Activated effector memory CD4-positive, alpha-beta T cell treated with Interleukin-2 at 50 U/mL for 16 hours (primary cell): ENCODE measurements around the gene AMH.

Experiments used
- DNase-seq: peaks from one replicate; pipeline ENCODE4 v3.0.0-alpha.2; 2020

AMH gene

DNA sequence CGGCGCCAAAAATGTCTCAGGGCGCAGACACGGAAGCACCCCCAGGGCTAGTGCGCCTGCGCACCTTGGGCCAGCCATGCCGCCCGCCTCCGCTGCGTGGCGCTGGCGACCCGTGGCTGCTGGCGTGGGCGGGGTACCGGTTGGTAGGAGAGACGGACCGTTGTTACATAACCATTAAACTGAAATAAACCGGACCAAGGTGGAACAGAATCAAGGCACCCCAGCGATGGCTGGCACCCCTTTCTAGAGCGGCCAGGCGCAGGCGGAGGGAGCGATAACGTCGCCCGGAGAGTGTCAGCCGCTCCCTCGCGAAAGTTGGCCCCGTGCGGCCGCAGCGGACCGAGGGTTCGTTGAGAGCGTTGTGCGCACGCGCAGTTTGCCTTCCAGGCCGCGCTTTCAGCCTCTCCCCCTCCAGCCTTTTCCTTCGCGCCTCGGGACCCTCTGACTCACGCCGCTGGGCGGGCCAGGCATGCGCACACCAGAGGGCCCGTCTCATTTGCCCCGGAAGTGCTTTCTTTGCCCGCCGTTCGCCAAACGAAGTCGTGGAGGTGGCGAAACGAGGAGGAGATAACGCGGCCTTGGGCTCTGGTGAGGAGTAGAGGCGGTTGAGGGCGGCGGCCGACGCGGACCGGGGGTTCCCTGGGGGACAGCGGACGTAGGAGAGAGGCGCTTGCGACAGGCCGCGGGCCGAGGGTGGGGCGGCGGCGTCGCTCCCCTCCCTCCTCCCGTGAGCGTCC, 12.6 kb upstream of the AMH start, which contains the start of the genes PLEKHJ1 and SF3A2:
PLEKHJ1 (minus strand) TSS at position 16 of the 737 bp plus-strand sequence. CDS start 81 bp downstream, outside the sequence.
SF3A2 (plus strand) TSS at position 511 of the 737 bp plus-strand sequence. CDS start 6,595 bp downstream, outside the sequence.
- peak; percentile 98 for DNase-seq

DNA sequence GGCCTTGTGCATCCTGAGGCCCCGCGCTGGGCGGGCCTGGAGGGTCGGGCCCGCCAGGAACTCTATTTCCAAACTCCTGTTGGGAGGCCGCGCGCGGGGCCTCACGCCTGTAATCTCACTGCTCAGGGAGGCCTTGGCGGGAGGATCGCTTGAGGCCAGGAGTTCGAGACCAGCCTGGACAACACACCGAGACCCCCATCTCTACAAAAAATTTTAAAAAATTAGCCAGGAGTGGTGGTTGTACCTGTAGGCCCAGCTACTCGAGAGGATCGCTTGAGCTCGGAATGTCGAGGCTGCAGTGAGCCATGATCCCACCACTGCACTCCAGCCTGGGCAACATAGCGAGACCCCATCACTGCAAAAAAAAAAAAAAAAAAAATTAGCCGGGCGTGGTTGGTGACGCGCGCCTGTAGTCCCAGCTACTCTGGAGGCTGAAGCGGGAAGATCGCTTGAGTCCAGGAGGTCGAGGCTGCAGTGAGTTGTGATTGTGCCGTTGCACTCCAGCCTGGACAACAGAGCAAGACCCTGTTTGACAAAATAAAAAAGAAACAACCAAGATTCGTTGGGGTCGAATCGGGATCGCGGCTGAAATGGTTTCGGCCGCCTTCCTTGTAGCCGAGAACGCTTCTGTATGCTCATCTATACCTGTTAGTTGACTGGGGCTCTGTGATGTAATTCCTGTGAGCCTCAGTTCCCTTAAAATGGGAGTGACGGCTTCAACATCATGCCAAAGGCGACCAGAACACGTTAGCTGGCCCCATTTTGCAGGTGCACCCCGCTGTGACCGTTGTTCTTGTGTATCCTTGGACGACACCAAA, 11.9 kb upstream of the AMH start:
- DNase-seq, result no peak

DNA sequence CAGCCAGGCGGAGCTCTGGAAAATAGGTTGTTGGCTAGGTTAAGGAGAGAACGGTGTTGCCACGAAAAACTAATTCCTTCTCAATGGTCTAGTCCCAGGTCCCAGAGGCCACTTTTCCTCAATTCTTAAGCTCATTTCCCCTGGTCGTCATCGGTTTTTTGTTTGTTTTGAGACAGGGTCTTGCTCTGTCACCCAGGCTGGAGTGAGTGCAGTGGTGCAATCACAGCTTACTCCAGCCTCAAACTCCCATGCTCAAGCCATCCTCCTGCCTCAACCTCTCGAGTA, 11.3 kb upstream of the AMH start:
- no peak for DNase-seq

DNA sequence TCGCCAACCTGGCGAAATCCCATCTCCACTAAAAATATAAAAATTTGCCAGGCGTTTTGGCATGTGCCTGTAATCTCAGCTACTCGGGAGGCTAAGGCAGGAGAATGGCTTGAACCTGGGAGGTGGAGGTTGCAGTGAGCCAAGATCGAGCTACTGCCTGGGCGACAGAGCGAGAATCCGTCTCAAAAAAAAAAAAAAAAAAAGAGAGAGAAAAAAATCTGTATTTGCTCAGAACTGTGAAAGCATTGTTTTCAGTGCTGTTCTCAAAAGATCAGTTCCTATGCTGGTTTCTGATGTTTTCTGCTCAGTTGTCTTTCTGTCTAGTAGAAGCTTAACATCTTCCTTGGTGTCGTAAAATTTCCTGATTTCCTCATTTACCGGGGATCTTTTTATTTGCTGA, 9.9 kb upstream of the AMH start:
- DNase-seq, result no peak

DNA sequence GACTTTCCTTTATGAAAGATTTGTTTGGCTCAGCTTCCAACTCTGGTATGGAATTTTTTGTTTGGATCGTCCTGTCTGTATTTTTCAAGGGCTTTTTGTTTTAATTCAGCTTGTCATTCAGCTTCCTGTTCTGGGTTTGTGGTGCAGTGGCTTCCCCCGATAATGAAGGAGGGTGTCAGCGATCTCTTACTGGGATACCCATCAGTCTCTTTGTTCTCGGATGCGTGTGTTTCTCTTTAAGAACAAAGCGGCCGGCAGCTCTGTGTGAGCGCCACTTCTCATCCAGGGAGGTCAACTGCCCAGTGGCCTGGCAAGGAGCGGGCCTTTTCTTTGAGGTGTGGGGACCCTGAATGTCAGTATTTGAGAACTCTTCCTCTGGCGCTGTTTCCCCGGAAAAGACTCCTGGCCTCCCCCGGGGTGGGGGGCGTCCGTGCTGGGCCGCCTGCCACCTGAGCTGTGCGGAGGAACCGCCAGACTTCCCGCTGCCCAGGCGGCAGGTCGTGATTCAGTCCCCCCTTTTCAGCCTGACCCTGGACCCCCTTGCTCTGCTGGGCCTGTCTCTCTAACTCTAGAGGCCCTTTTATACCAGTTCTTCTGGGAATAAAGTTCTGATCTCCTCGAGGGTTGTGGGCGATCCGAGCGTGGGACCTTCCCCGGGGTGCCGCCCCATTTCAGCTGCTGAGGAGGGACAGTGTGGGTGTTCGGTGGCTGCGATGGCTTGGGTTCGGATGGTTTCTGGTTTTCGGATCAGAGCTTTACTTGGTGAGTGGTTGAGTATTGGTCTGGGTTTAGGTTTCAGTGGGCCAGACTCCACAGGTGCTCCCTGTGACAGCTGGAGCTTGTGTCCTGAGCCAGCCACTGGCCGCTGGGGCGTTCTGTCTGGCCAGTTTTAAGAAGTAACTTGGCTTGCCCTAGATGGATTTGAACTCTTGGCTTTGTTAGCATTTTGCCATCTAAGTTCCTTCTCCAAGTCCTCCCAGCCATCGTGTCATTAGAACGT, 9.1 kb upstream of the AMH start:
- DNase-seq, result no peak

DNA sequence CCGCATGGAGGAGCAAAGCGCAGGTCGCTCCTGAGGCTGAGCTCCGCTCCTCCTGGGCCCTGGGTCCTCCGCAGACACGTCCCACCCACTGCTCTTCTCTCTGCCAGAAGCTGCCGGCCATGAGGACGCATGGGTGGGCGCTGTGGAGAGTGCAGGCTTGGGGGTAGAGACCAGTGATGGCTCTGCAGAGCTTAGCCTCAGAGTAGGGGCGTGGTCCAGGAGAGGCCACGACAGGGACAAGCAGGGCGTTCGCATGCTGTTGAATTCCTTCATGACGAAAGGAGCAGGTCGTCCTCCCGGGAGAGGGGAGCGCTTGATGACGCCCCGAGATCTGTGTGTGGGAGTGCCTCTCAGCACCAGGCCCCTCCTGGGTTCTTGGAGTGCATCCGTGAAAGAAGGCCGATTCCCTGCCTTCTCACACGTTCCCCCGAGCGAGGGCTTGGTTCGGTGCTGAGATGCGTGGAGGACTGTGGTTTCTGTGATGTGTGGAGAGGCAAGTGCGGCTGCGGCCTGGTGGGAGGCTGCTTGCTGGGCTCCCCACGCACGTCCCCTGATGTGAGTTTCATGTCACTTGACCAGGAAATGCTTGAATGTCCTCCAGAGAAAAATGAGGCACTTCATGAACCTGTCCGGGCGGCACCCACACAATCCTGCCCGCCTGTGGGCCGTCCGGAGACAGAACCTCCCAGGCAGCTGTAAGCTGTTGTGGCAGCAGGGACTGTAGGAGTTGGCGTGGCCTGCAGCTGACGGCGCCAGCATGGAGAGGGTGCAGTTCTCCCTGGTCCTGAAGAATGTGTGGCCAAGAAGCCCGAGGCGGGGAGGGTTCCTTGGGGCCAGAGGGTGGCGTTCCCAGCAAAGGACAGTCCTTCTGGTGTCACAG, 8.0 kb upstream of the AMH start:
- DNase-seq, result no peak

DNA sequence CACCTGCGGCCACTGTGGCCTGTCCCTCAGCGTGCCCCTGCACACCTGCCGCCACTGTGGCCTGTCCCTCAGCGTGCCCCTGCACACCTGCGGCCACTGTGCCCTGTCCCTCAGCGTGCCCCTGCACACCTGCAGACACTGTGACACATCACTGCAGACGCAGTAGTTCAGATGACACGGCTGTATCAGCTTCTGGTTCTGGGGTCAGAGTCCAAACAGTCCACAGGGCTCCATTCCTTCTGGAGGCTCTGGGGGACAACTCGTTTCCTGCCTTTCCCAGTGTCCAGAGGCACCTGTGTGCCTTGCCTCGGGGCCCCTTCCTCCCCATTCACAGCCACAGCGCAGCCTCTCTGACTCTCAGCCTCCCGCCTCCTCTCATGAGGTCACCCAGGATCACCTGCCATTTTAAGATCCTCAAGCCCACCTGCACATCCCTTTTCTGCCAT, 7.0 kb upstream of the AMH start:
- DNase-seq, result no peak

DNA sequence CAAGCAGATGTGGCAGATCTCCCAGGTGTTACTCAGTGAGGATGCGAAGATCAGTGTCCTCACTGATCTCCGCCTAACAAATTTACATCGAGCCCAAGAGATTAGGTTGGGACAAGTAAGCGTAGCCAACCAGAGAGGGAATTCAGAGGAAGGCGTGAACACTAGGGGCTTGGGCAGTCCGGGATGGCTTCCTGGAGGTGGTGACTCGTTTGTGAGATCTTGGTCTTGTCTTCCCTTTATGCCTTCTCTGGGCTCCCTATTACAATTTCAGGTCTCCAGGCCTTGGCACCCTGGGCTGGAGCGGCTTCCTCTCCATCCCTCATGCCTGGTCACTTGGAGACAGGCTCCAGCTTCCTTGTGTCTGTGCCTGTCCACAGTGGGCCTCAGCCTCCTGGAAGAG, 6.3 kb upstream of the AMH start:
- no peak for DNase-seq

DNA sequence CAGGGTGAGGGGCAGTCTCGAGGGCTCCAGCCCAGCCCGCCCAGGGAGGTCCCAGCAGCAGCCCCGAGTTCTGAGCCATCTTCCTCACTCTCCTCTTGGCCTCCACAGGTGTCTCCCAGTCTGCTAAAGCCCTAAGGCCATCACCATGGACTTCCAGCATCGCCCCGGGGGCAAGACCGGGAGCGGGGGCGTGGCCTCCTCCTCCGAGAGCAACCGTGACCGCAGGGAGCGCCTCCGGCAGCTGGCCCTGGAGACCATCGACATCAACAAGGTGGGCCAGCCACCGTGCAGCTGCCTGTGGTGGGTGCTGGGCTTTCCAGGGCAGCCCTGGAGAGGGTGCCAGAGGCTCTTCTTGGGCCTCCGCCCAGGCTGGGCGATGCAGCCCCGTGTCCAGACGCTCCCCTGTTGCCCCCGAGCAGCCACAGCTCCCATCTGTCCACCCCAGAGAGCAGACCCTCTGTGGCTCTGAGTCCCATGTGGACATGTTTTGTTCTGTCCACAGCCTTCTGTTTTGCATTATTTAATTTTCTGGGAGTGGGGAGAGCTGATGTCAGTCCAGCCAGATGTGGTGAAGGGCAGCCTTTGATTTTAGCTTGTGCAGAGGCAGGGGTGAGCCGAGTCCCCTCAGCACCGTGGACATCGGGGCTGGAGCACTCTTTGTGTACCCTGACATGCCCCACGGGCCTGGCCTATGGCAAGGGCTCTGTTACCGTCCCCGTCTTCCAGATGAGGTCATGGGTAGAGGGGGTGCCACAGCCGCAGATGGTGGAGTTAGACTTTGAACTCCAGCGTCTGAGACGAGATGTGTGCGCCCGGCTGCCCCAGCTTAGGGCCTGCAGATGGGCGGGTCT, 5.6 kb upstream of the AMH start:
- DNase-seq, result no peak

DNA sequence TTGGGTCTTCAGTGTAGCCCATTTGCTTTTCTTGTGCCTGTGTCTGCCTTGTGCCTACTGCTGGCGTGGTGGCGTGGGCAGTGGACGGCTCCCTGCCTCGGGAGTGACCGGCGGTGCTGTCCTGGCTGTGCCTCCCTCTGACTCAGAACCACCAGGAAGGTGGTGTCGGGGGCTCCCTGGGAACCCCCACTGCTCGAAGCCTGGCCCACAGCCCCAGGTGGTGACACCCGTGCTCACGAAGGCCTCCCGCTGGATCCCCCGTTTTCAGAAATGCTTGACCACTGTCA, 5.1 kb upstream of the AMH start:
- DNase-seq, result no peak

DNA sequence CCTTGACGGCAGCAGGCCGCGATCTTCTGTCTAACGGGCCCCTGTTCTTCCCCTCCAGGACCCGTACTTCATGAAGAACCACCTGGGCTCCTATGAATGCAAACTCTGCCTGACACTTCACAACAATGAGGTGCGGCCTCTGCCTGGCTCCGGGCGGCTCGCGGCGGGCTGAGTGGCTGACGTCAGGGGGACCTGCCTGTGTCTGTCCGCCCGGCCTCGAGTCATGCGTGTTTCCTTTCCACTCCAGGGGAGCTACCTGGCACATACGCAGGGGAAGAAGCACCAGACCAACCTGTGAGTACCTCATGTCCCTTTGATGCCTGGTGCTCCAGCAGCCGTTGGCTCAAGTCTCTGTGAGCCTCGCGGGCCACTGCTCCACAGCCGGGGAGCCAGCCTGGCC, 4.6 kb upstream of the AMH start:
- DNase-seq, result no peak

DNA sequence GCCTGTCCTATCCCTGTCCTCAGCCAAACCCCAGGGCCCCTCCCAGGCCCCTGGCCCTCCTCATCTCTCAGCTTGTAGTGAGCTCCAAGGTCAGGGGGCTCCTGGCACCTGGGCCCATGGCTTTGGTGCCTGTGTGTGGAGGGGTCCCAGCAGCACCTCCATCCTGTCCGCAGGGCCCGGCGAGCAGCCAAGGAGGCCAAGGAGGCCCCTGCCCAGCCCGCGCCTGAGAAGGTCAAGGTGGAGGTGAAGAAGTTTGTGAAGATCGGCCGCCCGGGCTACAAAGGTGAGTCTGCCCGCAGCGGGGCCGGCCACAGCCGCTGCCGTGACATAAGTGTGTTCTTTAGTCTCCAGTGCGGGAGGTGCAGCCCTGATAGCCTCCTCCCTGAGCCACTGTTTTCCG, 3.9 kb upstream of the AMH start:
- DNase-seq, result no peak

DNA sequence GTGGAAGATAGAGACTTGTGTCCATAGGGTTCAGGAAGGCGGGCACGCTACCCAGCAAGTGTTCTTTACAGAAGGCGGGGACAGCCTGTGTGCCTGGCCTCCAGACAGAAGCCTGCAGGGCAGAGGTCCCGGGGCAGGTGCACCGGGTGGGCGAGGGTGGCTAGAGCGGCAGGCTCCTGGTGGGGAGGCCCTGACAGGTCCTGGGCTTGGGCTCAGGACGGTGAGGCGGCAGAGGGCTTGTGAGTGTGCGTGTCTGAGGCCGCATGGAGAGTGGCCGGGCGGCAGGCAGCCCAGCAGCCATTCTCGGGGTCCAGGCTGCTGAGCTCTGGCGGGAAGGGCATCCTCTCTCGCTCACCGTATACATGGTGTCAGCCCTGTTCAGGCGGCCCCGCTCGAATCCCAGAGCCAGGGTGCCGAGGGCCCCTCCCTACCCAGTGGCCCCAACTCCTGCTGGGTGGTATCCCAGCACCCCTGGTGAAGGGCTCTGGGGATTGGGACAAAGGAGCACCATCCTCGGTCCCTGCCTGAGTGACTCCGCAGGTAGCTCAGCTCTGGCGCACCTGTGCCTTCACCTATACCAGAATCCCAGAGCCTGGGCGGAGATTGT, 3.0 kb upstream of the AMH start:
- no peak for DNase-seq

DNA sequence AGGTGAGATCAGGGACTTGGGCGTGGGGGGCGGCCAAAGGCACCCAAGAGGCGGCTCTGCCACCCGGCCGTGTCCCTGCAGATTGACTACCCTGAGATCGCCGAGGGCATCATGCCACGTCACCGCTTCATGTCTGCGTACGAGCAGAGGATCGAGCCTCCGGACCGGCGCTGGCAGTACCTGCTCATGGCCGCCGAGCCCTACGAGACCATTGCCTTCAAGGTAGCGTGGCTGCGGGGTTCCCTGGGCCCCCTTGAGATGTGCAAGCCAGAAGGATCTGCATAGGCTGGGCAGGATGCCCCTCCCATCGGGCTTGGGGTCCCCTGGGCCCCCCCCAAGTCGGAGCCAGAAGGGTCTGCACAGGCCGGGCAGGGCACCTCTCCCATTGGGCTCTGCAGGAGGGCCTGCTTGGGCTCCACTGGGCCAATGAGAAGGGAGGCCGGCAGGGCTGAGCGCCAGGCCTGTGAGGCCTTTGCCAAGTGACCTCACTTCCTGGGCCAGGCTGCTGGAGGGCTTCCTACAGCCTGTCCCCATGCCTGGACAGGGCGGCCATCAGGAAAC, 2.2 kb upstream of the AMH start:
- no peak for DNase-seq

DNA sequence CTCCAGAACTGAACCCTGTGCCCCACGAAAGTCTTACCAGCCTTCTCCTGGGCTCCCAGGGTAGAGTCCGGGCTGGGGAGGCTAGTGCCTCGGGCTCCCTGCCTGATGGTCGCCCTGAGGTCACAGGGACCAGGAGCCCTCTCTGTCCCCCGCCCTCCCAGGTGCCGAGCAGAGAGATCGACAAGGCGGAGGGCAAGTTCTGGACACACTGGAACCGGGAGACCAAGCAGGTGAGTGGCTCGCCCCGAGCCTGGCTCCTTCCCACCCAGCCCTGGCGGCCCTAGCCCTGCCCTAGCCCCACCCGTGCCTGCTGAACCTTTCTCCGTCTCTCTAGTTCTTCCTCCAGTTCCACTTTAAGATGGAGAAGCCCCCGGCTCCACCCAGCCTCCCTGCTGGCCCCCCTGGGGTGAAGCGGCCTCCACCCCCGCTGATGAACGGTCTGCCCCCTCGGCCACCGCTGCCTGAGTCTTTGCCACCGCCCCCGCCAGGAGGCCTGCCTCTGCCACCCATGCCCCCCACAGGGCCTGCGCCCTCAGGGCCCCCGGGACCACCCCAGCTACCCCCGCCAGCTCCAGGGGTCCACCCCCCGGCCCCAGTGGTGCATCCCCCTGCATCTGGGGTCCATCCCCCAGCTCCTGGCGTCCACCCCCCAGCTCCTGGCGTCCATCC, 1.6 kb upstream of the AMH start:
- no peak for DNase-seq

DNA sequence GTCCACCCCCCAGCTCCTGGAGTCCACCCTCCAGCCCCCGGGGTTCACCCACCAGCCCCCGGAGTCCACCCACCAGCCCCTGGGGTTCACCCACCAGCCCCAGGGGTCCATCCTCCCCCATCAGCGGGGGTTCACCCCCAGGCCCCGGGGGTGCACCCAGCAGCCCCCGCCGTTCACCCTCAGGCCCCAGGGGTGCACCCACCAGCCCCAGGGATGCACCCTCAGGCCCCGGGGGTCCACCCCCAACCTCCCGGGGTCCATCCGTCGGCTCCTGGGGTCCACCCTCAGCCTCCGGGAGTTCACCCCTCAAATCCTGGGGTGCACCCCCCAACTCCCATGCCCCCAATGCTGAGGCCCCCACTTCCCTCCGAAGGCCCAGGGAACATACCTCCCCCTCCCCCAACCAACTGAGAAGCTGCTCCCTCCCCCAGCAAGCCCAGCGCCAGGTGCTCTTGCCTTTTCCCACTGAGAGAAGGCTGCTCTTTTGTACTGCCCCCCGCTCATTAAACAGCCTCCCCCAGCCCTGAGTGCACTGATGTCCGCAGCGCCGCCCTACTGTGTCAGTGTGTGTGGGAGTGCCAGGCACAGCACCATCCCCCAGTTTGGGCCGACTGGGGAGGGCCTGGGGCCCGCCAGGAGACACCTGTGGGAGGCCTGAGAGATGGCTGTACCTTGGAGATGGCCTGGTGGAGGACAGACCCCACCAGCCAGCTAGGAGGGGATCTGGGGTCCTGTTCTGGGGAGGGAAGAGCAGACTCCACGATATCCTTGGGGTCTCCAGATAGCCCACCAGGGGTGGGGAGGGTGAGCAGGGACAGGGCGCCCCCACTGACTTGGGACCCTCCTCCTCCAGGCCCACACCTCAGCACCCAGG, 750 bp upstream of the AMH start:
- no peak for DNase-seq

DNA sequence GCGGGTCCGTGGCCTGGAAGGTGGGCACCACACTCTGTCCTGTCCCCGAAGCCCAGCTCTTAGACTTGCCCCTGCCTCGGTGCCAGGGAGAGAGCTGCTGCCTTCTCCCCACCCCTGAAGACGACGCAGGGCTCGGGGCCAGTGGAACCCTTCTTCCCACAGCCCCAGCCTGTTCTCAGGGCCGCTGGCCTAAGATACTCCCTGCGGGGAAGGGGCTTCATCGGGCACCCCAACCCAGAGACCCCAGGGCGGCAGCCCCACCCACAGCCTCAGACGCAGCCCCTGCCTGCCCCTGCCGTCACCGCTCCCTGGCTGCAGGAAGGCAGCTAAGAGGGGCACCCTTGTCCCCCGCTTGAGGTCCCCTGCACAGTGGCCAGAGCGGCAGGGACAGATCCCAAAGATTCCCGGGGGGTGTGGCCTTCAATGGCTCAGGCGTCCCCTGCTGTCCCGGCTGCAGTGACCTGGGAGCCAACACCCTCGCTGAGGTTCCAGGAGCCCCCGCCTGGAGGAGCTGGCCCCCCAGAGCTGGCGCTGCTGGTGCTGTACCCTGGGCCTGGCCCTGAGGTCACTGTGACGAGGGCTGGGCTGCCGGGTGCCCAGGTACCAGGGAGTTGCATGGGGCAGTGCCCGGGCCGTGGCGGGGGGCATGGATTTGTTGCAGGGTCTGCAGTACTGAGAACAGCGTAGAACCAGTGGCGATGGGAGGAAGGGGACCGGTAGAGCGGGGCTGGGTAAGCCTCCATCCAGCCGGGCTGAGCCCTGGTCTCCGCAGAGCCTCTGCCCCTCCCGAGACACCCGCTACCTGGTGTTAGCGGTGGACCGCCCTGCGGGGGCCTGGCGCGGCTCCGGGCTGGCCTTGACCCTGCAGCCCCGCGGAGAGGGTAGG, 1.0 kb downstream of the AMH start:
- no peak for DNase-seq

DNA sequence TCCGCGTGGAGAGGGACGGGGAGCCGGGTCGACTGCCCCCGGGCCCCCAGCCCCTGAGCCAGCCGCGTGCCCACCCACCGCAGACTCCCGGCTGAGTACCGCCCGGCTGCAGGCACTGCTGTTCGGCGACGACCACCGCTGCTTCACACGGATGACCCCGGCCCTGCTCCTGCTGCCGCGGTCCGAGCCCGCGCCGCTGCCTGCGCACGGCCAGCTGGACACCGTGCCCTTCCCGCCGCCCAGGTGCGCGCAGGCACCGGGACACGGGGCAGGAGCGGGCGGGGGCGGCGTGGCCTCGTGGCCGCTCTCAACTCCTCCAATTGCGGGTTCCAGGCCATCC, 1.6 kb downstream of the AMH start:
- DNase-seq, result no peak
